Amniotic stem cell (primary cell): Measurements from ENCODE around the gene VAV2.

Experiments
- DNase-seq: peaks from one replicate; lab custom pipeline; 2025; lab: John Stamatoyannopoulos, UW

Gene VAV2

DNA sequence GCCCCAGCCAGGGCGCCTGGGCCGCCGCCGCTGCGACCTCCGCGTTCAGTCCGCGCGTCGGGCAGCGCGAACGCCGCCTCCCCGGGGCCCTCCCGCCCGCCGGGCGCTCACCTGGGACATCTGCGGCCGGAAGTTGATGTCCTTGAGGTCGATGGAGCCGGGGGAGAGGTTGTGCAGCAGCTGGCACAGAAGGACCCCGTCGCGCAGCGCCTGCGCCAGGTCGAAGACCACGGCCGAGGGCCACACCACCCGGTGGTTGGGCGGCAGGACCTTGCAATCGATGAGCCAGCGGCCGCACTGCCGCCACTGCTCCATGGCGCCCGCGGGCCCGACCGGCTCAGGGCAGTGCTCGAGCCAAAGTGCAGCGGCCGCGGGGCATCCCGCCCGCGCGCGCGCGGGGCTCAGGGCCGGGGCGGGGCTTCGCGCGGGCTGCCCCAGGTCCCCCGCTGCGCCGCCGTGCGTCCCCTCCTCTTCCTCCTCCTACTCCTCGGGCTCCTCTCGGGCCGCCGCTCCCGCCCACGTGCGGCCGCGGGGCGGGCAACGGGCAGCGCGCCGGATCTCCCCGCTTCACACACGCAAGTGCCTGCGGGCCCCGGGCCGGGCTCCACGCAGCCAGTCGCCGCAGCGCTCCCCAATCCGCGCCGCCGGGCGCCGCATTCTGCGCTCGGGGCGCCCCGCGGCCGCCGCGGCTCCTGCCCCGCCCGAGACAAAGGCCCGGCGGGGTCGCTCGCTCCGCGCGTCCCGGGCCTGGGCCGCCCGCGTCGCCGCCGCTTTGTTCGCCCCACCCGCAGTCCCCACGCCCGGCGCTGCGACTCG is at the start of gene VAV2:
Gene VAV2 (minus strand): TSS at position 361 of the 816 bp plus-strand sequence. CDS start 46 bp downstream, at position 315.
- peak; percentile 39 for DNase-seq

GRCh38 chr9:134041649-134041962 is 49.5 kb upstream of the VAV2 start:
- no peak for DNase-seq

DNA sequence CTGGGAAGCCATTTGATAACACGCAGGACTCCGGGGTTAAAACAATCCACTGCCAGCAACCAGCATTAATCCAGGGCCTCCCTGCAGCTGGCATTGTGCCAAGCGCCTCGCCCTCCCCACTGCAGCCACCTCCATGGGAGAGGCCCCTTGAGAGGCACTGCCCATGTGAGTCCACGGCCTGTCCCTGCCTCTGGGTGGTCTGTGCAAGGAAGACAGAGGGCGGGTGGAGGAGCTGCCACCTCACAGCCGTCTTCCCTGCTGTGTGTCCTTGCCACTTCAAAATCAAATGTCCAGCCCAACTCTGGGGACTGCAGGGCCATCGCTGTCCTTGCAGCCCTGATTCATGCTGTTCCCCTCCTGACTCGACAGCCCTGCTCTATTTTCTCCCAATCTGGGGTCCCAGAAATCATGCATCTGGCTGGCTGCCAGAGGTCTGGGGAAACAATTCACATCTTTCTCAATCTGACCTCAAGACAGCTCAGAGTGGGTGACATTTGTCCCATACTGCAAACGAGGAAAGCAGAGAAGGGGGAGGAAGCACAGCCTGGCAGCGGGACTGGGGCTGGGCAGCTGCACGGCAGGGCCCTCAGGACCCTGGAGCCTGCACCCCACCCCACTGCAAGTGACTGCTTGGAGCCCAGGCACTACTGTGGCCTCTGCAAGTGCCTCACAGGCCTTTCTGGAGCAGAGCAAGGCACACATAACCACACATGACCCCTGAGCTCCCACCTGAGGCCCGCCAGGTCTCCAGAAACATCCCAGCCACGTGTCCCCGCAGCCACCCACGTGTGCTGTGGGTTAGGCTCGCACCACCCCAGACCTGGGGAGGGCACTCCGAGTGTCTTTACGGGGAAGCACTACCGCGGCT is 48.9 kb upstream of the VAV2 start:
- no peak for DNase-seq

- DNase-seq = no peak
These were observed 48.0 kb upstream of the VAV2 start for GRCh38 chr9:134040176-134040565.

GRCh38 chr9:134039386-134040175 is 47.5 kb upstream of the VAV2 start:
- no peak for DNase-seq

- no peak for DNase-seq
These were observed 45.5 kb upstream of the VAV2 start for GRCh38 chr9:134037641-134038040.

- no peak for DNase-seq
These were observed 44.0 kb upstream of the VAV2 start for GRCh38 chr9:134036130-134036529.

- no peak for DNase-seq
These were observed 43.2 kb upstream of the VAV2 start for GRCh38 chr9:134035041-134036039.

- no peak for DNase-seq
These were observed 42.3 kb upstream of the VAV2 start for GRCh38 chr9:134034215-134035040.

DNA sequence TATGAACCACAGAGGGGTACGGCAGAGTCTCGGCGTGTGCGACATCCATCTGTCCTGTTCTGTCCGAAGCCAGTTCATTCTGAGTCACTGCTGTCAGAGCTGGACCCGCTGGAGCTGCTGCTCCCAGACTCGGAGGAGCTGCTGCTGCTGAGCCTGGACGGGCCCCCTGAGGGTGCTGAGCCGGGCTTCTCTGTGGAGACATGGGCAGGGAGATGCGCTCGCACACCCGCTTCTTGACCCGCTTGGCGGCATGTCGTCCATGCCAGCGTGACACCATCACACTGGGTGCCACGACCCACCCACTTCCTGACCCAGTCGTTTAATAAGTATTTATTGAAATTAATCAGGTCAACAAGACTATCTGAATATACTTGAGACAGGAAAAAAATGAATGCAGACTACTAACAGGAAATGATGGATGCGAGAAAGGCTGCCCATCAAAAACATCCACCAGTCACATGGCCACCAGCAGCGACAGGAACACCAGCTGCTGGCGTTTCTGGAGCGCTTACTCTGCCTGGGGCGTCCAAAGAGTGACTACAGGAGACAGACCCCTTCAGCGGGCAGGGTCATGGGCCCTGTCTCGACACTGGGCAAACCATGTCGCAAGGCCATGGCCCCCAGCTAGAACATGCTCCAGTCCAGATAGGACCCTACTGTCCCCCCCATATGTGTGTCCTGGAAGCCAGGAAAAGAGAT is 41.5 kb upstream of the VAV2 start:
- no peak for DNase-seq

- DNase-seq = no peak
These were observed 40.5 kb upstream of the VAV2 start for GRCh38 chr9:134032456-134033222.

DNA sequence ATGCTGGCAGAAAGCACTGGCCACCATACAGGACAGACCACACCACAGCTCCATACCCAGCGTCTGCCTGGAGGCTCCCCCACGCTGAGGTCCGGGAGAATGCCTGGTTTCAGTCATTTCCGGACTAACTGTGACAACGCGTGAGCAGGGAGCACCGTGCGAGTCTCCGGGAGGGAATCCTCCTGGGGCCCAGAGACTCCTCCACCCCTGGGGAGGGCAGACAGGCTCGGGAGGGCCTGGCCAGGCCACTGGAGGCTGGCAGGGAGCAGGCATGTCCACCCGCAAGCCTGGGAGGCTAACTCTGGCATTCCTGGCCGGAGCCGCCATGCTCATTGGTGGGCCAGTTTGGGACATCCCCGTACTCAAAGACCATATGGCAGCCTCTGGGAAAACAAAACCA is 39.7 kb upstream of the VAV2 start:
- no peak for DNase-seq

GRCh38 chr9:134030821-134031470 is 38.8 kb upstream of the VAV2 start:
- no peak for DNase-seq

DNA sequence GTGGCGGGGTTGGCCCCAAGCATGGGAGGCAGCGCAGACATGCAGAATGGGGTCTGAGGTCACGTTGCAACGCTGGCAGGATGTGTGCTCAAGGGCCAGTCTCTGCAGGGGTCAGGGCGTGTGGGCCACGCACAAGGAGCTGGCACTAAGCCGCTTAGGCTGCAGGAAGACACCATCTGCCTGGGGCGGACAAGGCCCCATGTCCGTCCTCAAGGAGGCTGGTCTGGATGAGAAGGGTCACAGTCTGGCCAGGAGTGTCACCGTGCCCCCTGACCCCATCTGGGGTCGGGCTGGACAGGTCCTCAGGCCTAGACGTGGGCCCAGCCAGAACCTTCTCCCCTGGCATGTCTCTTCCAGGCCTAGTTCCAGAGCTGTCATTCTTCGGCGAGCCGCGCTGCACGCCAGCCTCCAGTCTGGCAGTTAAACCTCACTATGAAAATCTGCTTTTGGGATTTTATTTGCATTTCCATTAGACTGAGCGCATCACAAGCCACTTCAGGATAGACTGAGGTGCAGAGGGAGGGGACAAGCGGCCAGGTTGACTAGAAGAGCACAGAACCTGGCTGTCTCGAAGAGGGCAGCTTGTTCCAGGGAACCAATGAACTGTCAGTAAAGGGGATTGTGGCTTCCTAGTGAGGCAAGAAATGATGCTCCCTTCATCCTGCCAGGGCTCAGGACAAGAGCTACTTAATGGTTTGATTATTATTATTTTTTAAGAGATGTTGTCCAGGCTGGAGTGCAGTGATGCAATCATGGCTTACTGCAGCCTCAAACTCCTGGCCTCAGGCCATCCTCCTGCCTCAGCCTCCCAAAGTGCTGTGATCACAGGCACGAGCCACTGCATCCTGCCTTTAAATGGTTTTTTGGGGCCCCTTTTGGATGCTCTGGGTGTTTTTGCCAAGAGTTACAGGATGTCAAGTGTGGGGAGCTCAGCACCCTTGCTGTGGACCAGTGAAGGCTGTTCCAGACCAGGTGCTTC is 37.4 kb upstream of the VAV2 start:
- no peak for DNase-seq

DNA sequence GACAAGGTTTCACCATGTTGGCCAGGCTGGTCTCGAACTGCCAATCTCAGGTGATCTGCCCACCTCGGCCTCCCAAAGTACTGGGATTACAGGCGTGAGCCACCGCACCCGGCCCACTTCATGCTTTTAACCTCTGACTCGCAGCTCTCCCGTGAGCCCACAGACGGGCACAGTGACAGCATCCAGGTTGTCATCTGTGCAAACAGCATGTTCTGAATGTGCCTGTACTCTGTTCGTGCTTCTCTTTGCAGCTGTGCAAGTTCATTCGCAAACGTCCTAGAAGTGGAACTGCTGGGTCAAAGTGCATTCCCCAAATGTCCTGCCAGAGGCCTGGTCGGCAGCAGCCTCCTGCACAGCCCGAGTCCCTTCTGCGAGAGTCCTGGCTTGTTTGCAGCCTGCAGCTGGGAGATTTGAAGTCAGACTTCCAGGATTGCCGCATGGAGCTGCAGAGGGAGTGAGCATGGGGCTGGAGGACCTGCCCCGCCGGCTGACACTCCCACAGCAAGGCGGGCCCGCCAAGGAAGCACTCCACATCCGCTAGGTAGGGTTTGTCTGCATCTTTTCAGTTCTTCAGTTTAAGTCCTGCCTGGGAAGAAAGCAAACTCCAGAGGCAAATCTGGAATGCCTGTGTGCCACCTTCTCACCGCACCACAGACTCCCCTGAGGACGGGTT is 36.6 kb upstream of the VAV2 start:
- DNase-seq = no peak

DNA sequence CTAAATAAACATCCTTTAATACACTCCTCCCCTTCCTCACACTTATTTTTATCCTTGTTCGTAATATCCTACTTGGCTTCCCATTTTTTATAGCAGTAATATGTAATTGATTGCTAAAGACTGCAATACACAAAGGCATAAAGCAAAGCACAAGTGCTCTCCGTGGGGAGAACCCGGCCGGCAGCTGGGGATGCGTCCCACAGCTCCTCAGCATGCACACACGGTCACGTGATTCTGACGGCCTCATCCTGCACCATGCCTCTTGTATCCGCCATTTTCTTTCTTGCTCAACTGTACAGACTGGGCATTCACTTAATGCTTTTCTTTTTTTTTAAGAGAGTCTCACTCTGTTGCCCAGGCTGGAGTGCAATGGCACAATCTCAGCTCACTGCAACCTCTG is 36.0 kb upstream of the VAV2 start:
- DNase-seq = no peak

DNA sequence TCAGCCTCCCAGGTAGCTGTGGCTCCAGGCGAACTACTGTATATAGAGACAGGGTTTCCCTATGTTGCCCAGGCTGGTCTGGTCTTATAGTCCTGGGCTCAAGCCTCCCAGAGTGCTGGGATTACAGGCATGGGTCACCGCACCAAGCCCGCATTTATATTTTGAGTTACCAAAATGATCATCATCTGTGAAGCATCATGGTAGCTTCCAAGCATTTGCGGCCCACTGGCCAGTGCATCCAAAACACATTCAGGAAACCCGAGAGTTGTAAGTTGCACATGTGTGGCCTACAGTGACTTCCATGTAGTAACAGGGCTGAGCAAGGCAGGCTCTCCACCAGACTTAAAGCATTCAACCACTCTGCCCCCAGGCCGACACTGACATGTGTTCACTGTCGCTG is 35.4 kb upstream of the VAV2 start:
- no peak for DNase-seq
